Tibial nerve (tissue), 4 donors: Measurements from ENCODE around the gene RPF1.

Experiments
- EP300 ChIP-seq, 2 donors: sonication (generic); formaldehyde crosslinking; IDR thresholded peaks; one replicate each; pipeline ENCODE4 v1.6.1; 2017; ENCODE audit warnings: antibody characterized with exemption in 2 of 2, mild to moderate bottlenecking in 1 of 2
- POLR2A ChIP-seq, 2 donors: fragments of 450-650 bp; IDR thresholded peaks; one replicate each; pipeline ENCODE4 v1.6.1; 2017; ENCODE audit warnings: antibody characterized with exemption in 2 of 2, mild to moderate bottlenecking in 2 of 2, moderate library complexity in 2 of 2
- TF ChIP-seq, protein P1 (sequence below), 5 experiments: fragments of 200-600 bp in 3 of 5; fragments of 450-650 bp in 2 of 5; sonication (generic) in 3 of 5; IDR thresholded peaks; one replicate each; pipeline ENCODE4 v1.5.1; 2016 to 2019; ENCODE audit warnings: antibody characterized with exemption in 5 of 5, mild to moderate bottlenecking in 3 of 5, moderate library complexity in 2 of 5

DNA sequence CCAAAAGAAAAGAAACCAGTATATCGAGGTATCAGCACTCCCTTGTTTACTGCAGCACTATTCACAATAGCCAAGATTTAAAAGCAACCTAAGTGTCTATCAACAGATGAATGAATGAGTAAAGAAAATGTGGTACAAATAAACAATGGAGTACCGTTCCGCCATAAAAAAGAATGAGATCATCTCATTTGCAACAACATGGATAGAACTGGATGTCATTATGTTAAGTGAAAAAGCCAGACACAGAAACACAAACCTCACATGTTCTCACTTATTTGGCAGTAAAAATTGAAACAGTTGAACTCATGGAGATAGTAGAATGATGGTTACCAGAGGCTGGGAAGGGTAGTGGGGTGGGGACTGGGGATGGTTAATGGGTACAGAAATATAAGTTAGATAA lies 31.6 kb downstream of the RPF1 start:
- TF ChIP-seq, protein P1, sequence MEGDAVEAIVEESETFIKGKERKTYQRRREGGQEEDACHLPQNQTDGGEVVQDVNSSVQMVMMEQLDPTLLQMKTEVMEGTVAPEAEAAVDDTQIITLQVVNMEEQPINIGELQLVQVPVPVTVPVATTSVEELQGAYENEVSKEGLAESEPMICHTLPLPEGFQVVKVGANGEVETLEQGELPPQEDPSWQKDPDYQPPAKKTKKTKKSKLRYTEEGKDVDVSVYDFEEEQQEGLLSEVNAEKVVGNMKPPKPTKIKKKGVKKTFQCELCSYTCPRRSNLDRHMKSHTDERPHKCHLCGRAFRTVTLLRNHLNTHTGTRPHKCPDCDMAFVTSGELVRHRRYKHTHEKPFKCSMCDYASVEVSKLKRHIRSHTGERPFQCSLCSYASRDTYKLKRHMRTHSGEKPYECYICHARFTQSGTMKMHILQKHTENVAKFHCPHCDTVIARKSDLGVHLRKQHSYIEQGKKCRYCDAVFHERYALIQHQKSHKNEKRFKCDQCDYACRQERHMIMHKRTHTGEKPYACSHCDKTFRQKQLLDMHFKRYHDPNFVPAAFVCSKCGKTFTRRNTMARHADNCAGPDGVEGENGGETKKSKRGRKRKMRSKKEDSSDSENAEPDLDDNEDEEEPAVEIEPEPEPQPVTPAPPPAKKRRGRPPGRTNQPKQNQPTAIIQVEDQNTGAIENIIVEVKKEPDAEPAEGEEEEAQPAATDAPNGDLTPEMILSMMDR (IDR thresholded peaks at IDR 0.05), result no peak
- TF ChIP-seq POLR2A (IDR thresholded peaks at IDR 0.05), result no peak
- TF ChIP-seq EP300 (IDR thresholded peaks at IDR 0.05), result no peak
